GM23338 (cell line): ENCODE results near the gene RFC5. TPM values are rescaled to one million over a fixed set of nuclear protein-coding genes. Genes with fewer than 3 reads are reported as not detected.

Experiments used
- ATAC-seq: fragments of 200-7000 bp; cut with Tn5 transposase; 3 replicates; pipeline ENCODE4 v1.9.1; 2020
- DNase-seq: peaks from one replicate; pipeline ENCODE4 v3.0.0-alpha.2; 2015; ENCODE audit warnings: low spot score
- H2AFZ ChIP-seq: fragments of 200-600 bp; sonication (generic); 2 replicates; pipeline ENCODE4 v1.8.0; 2016; ENCODE audit warnings: antibody characterized with exemption, mild to moderate bottlenecking, moderate library complexity
- H3F3A ChIP-seq: fragments of 200-600 bp; sonication (generic); replicated peaks from 2 replicates; pipeline ENCODE4 v1.8.0; 2017; ENCODE audit warnings: antibody characterized with exemption, mixed run types, low read depth
- H3K27ac ChIP-seq: fragments of 200-600 bp; sonication (generic); 2 replicates; pipeline ENCODE4 v1.6.1; 2016; ENCODE audit warnings: low read depth
- H3K27me3 ChIP-seq: fragments of 200-600 bp; sonication (generic); 2 replicates; pipeline ENCODE4 v1.8.0; 2016; ENCODE audit warnings: mild to moderate bottlenecking, mixed run types, moderate library complexity; ENCODE audit not compliant: insufficient read depth
- H3K36me3 ChIP-seq: fragments of 200-600 bp; sonication (generic); 2 replicates; pipeline ENCODE4 v1.8.0; 2016; ENCODE audit warnings: mild to moderate bottlenecking; ENCODE audit not compliant: insufficient read depth
- H3K4me1 ChIP-seq: fragments of 200-600 bp; sonication (generic); 2 replicates; pipeline ENCODE4 v1.8.0; 2016; ENCODE audit warnings: mild to moderate bottlenecking, moderate library complexity; ENCODE audit not compliant: insufficient read depth
- H3K4me2 ChIP-seq: fragments of 200-600 bp; sonication (generic); 2 replicates; pipeline ENCODE4 v1.7.1; 2017; ENCODE audit warnings: mixed run types
- H3K4me3 ChIP-seq: fragments of 200-600 bp; sonication (generic); 2 replicates; pipeline ENCODE4 v1.6.1; 2016; ENCODE audit warnings: mixed run types
- H3K79me2 ChIP-seq: fragments of 200-600 bp; sonication (generic); replicated peaks from 2 replicates; pipeline ENCODE4 v1.8.0; 2017; ENCODE audit warnings: mild to moderate bottlenecking; ENCODE audit not compliant: insufficient read depth
- H3K9me2 ChIP-seq: fragments of 200-600 bp; sonication (generic); 2 replicates; pipeline ENCODE4 v1.8.0; 2017; ENCODE audit not compliant: insufficient read depth
- H4K20me1 ChIP-seq: fragments of 200-600 bp; sonication (generic); replicated peaks from 2 replicates; pipeline ENCODE4 v1.8.0; 2017; ENCODE audit warnings: mild to moderate bottlenecking; ENCODE audit not compliant: insufficient read depth
- H3K27ac Mint-ChIP-seq: 2 replicates; pipeline ENCODE4 v1.8.0; 2020; ENCODE audit warnings: inconsistent platforms, mild to moderate bottlenecking, moderate library complexity, mixed read lengths
- H3K27me3 Mint-ChIP-seq: 3 replicates; pipeline ENCODE4 v1.8.0; 2022; ENCODE audit warnings: low read depth, mild to moderate bottlenecking, moderate library complexity, mixed read lengths, inconsistent platforms; ENCODE audit not compliant: insufficient read depth, poor library complexity
- H3K36me3 Mint-ChIP-seq: 3 replicates; pipeline ENCODE4 v1.8.0; 2021; ENCODE audit warnings: low read depth, mild to moderate bottlenecking, inconsistent platforms, moderate library complexity, mixed read lengths
- H3K4me1 Mint-ChIP-seq: 3 replicates; pipeline ENCODE4 v1.8.0; 2020; ENCODE audit warnings: mild to moderate bottlenecking, inconsistent platforms, mixed read lengths
- H3K4me3 Mint-ChIP-seq: 3 replicates; pipeline ENCODE4 v1.8.0; 2021; ENCODE audit warnings: moderate library complexity, mild to moderate bottlenecking, inconsistent platforms, mixed read lengths
- H3K9me3 Mint-ChIP-seq: 3 replicates; pipeline ENCODE4 v1.8.0; 2020; ENCODE audit warnings: moderate library complexity, mild to moderate bottlenecking, inconsistent platforms, mixed read lengths
- CREB1 ChIP-seq: fragments of 250-450 bp; sonication (Bioruptor Pico); IDR thresholded peaks from 2 replicates; pipeline ENCODE4 v1.5.0; 2020; ENCODE audit warnings: low read depth, mild to moderate bottlenecking, moderate library complexity
- EZH2 ChIP-seq: fragments of 200-600 bp; sonication (generic); IDR thresholded peaks from one replicate; pipeline ENCODE4 v1.8.0; 2017; ENCODE audit warnings: antibody characterized with exemption, mild to moderate bottlenecking, low read depth; ENCODE audit not compliant: unreplicated experiment
- EZH2phosphoT487 ChIP-seq: fragments of 200-600 bp; sonication (generic); IDR thresholded peaks from one replicate; pipeline ENCODE4 v1.8.1; 2018; ENCODE audit warnings: antibody characterized with exemption; ENCODE audit not compliant: unreplicated experiment
- JUNB ChIP-seq: IDR thresholded peaks from one replicate; pipeline ENCODE4 v1.6.1; 2016; ENCODE audit warnings: antibody characterized with exemption; ENCODE audit not compliant: unreplicated experiment
- NANOG ChIP-seq: IDR thresholded peaks from 2 replicates; pipeline ENCODE4 v1.6.1; 2016; ENCODE audit warnings: antibody characterized with exemption, borderline replicate concordance
- POLR2AphosphoS5 ChIP-seq: IDR thresholded peaks from 2 replicates; pipeline ENCODE4 v1.6.1; 2016; ENCODE audit warnings: antibody characterized with exemption, low read depth
- STAT1 ChIP-seq: IDR thresholded peaks from one replicate; pipeline ENCODE4 v1.6.1; 2016; ENCODE audit warnings: antibody characterized with exemption; ENCODE audit not compliant: unreplicated experiment
- ZNF331 ChIP-seq: fragments of 250-450 bp; sonication (Bioruptor Pico); IDR thresholded peaks from 2 replicates; pipeline ENCODE4 v1.5.0; 2020; ENCODE audit warnings: low read depth, mild to moderate bottlenecking, moderate library complexity
- polyA plus RNA-seq: library from polyadenylated mRNA; unstranded; fragments of >200 nt; fragmentation: Nextera tagmentation; extraction: Ambion mirVana; gene quantifications from 2 replicates; pipeline ENCODE4 v1.2.1, GENCODE V29; 2016
- total RNA-seq: library from RNA; depleted of rRNA; stranded (reverse); fragments of >200 nt; shearing (Covaris generic); gene quantifications from 2 replicates; pipeline ENCODE4 v1.2.3, GENCODE V29; 2014
- TF ChIP-seq, protein P1 (sequence below): IDR thresholded peaks from 2 replicates; pipeline ENCODE4 v1.6.1; 2016; ENCODE audit warnings: antibody characterized with exemption
- TF ChIP-seq, protein P2 (sequence below): fragments of 250-450 bp; sonication (Bioruptor Pico); IDR thresholded peaks from 2 replicates; pipeline ENCODE4 v1.5.0; 2020; ENCODE audit warnings: mild to moderate bottlenecking, moderate library complexity
- TF ChIP-seq, protein P3 (sequence below): IDR thresholded peaks from one replicate; pipeline ENCODE4 v1.6.1; 2018; ENCODE audit warnings: antibody characterized with exemption; ENCODE audit not compliant: unreplicated experiment

The RFC5 gene
- total and polyA plus RNA-seq, 2 experiments from 2014 or later: 35.0 to 53.2 TPM

DNA sequence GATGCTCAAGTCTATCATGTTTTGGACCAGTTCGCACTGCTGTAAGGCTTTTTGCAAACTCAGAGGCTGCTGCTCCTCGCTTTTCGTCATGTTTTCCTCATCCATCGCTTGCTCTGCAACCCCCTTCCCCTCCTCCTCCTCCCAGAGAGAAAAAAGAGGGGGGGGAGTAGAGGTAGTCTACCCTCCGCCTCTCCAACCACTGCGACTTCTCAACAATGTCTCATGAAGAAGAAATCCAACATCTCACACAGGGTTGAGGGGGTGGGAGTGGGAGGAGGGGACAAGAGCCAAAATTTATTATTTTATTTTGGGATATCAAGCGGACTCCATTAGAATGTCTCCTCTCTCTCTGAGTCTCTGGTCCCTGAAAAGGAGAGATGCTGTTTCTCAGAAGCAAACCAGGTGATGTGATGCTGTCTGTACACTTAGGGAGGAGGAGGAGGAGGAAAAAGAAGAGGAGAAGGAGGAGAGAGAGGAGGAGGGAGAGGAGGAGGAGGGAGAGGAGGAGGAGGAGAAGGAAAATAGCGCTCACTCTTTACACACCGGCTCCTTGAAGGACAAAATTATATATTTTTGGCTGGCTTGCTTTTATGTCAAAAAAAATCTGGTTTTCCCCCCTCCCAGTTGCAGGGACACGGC is 48.2 kb upstream of the RFC5 start:
- H3K27ac Mint-ChIP-seq: peak overlapping the region; percentile 63
- 0 out of 2 replicates have a peak, but pooled peaks cover 4% of the 10 kb centered on the region for H3K79me2 ChIP-seq
- H3K27me3 ChIP-seq: peaks cover 7% of the 10 kb centered on the region; the same call in 1 of the 2 replicates
- TF ChIP-seq, protein P1, sequence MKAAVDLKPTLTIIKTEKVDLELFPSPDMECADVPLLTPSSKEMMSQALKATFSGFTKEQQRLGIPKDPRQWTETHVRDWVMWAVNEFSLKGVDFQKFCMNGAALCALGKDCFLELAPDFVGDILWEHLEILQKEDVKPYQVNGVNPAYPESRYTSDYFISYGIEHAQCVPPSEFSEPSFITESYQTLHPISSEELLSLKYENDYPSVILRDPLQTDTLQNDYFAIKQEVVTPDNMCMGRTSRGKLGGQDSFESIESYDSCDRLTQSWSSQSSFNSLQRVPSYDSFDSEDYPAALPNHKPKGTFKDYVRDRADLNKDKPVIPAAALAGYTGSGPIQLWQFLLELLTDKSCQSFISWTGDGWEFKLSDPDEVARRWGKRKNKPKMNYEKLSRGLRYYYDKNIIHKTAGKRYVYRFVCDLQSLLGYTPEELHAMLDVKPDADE: no peak
- TF ChIP-seq EZH2 (no peak), POLR2AphosphoS5 (no peak), CREB1 (no peak), STAT1 (no peak), ZNF331 (CRISPR knock-in tag) (no peak), EZH2phosphoT487 (no peak), JUNB (no peak), NANOG (no peak)
- TF ChIP-seq, protein P2, sequence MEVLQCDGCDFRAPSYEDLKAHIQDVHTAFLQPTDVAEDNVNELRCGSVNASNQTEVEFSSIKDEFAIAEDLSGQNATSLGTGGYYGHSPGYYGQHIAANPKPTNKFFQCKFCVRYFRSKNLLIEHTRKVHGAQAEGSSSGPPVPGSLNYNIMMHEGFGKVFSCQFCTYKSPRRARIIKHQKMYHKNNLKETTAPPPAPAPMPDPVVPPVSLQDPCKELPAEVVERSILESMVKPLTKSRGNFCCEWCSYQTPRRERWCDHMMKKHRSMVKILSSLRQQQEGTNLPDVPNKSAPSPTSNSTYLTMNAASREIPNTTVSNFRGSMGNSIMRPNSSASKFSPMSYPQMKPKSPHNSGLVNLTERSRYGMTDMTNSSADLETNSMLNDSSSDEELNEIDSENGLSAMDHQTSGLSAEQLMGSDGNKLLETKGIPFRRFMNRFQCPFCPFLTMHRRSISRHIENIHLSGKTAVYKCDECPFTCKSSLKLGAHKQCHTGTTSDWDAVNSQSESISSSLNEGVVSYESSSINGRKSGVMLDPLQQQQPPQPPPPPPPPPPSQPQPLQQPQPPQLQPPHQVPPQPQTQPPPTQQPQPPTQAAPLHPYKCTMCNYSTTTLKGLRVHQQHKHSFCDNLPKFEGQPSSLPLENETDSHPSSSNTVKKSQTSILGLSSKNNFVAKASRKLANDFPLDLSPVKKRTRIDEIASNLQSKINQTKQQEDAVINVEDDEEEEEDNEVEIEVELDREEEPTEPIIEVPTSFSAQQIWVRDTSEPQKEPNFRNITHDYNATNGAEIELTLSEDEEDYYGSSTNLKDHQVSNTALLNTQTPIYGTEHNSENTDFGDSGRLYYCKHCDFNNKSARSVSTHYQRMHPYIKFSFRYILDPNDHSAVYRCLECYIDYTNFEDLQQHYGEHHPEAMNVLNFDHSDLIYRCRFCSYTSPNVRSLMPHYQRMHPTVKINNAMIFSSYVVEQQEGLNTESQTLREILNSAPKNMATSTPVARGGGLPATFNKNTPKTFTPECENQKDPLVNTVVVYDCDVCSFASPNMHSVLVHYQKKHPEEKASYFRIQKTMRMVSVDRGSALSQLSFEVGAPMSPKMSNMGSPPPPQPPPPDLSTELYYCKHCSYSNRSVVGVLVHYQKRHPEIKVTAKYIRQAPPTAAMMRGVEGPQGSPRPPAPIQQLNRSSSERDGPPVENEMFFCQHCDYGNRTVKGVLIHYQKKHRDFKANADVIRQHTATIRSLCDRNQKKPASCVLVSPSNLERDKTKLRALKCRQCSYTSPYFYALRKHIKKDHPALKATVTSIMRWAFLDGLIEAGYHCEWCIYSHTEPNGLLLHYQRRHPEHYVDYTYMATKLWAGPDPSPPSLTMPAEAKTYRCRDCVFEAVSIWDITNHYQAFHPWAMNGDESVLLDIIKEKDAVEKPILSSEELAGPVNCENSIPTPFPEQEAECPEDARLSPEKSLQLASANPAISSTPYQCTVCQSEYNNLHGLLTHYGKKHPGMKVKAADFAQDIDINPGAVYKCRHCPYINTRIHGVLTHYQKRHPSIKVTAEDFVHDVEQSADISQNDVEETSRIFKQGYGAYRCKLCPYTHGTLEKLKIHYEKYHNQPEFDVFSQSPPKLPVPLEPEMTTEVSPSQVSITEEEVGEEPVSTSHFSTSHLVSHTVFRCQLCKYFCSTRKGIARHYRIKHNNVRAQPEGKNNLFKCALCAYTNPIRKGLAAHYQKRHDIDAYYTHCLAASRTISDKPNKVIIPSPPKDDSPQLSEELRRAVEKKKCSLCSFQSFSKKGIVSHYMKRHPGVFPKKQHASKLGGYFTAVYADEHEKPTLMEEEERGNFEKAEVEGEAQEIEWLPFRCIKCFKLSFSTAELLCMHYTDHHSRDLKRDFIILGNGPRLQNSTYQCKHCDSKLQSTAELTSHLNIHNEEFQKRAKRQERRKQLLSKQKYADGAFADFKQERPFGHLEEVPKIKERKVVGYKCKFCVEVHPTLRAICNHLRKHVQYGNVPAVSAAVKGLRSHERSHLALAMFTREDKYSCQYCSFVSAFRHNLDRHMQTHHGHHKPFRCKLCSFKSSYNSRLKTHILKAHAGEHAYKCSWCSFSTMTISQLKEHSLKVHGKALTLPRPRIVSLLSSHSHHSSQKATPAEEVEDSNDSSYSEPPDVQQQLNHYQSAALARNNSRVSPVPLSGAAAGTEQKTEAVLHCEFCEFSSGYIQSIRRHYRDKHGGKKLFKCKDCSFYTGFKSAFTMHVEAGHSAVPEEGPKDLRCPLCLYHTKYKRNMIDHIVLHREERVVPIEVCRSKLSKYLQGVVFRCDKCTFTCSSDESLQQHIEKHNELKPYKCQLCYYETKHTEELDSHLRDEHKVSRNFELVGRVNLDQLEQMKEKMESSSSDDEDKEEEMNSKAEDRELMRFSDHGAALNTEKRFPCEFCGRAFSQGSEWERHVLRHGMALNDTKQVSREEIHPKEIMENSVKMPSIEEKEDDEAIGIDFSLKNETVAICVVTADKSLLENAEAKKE (CRISPR knock-in tag): no peak
- TF ChIP-seq, protein P3, sequence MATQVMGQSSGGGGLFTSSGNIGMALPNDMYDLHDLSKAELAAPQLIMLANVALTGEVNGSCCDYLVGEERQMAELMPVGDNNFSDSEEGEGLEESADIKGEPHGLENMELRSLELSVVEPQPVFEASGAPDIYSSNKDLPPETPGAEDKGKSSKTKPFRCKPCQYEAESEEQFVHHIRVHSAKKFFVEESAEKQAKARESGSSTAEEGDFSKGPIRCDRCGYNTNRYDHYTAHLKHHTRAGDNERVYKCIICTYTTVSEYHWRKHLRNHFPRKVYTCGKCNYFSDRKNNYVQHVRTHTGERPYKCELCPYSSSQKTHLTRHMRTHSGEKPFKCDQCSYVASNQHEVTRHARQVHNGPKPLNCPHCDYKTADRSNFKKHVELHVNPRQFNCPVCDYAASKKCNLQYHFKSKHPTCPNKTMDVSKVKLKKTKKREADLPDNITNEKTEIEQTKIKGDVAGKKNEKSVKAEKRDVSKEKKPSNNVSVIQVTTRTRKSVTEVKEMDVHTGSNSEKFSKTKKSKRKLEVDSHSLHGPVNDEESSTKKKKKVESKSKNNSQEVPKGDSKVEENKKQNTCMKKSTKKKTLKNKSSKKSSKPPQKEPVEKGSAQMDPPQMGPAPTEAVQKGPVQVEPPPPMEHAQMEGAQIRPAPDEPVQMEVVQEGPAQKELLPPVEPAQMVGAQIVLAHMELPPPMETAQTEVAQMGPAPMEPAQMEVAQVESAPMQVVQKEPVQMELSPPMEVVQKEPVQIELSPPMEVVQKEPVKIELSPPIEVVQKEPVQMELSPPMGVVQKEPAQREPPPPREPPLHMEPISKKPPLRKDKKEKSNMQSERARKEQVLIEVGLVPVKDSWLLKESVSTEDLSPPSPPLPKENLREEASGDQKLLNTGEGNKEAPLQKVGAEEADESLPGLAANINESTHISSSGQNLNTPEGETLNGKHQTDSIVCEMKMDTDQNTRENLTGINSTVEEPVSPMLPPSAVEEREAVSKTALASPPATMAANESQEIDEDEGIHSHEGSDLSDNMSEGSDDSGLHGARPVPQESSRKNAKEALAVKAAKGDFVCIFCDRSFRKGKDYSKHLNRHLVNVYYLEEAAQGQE: no peak
- peaks cover 17% of the 10 kb centered on the region for H3K4me1 ChIP-seq
- H3K4me3 ChIP-seq: peak overlapping the region; percentile 88
- H4K20me1 ChIP-seq: no peaks in the 10 kb centered on the region; the same call in 1 of the 2 replicates
- H3K4me2 ChIP-seq: peak overlapping the region; percentile 99
- H3F3A ChIP-seq: peaks cover 5% of the 10 kb centered on the region; the same call in 1 of the 2 replicates
- peak overlapping the region; percentile 81 for H3K27ac ChIP-seq
- DNase-seq (peak; percentile 27), ATAC-seq (no peak)
- H3K4me3 Mint-ChIP-seq: peak overlapping the region; percentile 88
- peak overlapping the region; percentile 94 for H2AFZ ChIP-seq
- H3K36me3 ChIP-seq: peaks cover 4% of the 10 kb centered on the region; the same call in 1 of the 2 replicates
- peaks cover 30% of the 10 kb centered on the region for H3K27me3 Mint-ChIP-seq
- peaks cover 27% of the 10 kb centered on the region for H3K4me1 Mint-ChIP-seq
- peaks cover 30% of the 10 kb centered on the region for H3K9me3 Mint-ChIP-seq
- H3K36me3 Mint-ChIP-seq: peaks cover 14% of the 10 kb centered on the region
- H3K9me2 ChIP-seq: 0 out of 2 replicates have a peak, but pooled peaks cover 4% of the 10 kb centered on the region
